ENCODE results near the gene OR52A5. TPM values are rescaled to one million over a fixed set of nuclear protein-coding genes. Genes with fewer than 3 reads are reported as not detected.
"Not testable (repeated sequence)": the region's sequence is repeated elsewhere in the genome, so short reads cannot be mapped to it uniquely, and the experiment has no call there.

Gene OR52A5
- total RNA-seq, 1 experiment from 2014 or later, result 0.11 TPM

DNA sequence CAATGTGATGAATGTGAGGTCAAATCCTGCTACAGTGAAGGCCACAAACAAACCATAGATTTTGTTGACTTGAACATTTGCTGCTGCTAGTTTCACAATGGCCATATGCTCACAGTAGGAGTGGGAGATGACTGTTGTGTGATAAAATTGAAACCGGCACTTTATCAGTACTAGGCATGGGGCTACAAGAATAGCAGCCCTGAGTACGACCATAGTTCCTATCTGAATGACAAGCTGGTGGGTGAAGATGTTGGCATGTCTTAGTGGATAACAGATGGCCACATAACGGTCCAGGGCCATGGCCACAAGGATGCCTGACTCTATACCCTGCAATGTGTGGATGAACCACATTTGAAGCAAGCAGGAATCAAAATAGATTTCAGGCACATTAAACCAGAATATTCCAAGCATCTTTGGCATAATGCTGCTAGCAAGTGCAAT lies 13.6 kb upstream of the OR52A5 start (continued):
- TF ChIP-seq, protein P1, sequence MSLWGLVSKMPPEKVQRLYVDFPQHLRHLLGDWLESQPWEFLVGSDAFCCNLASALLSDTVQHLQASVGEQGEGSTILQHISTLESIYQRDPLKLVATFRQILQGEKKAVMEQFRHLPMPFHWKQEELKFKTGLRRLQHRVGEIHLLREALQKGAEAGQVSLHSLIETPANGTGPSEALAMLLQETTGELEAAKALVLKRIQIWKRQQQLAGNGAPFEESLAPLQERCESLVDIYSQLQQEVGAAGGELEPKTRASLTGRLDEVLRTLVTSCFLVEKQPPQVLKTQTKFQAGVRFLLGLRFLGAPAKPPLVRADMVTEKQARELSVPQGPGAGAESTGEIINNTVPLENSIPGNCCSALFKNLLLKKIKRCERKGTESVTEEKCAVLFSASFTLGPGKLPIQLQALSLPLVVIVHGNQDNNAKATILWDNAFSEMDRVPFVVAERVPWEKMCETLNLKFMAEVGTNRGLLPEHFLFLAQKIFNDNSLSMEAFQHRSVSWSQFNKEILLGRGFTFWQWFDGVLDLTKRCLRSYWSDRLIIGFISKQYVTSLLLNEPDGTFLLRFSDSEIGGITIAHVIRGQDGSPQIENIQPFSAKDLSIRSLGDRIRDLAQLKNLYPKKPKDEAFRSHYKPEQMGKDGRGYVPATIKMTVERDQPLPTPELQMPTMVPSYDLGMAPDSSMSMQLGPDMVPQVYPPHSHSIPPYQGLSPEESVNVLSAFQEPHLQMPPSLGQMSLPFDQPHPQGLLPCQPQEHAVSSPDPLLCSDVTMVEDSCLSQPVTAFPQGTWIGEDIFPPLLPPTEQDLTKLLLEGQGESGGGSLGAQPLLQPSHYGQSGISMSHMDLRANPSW (CRISPR knock-in tag; conservative IDR thresholded peaks at IDR 0.05; ENCODE audit: low read depth), result no peak

- ATAC-seq; CTCF ChIA-PET; DNase-seq (ENCODE audit: low spot score); H3K36me3 Mint-ChIP-seq; H3K9me3 Mint-ChIP-seq; H3K4me3 Mint-ChIP-seq; POLR2A ChIA-PET; H3K27me3 Mint-ChIP-seq (ENCODE audit: low read depth); H3K4me1 Mint-ChIP-seq; H3K27ac Mint-ChIP-seq: not testable (repeated sequence)
These were observed 6.0 kb upstream of the OR52A5 start for GRCh38 chr11:5144206-5144605.

- Mint-ChIP-seq H3K9me3 (no peaks in the 10 kb centered on the region), H3K27me3 (ENCODE audit: low read depth) (no peaks in the 10 kb centered on the region), H3K4me3 (no peak overlapping the region), H3K4me1 (peaks cover 35% of the 10 kb centered on the region), H3K36me3 (no peaks in the 10 kb centered on the region), H3K27ac (peak overlapping the region; percentile 69)
- TF ChIP-seq EMX1 (CRISPR knock-in tag; IDR thresholded peaks at IDR 0.05) (no peak), ERG (CRISPR knock-in tag; IDR thresholded peaks at IDR 0.05) (no peak), ETV6 (CRISPR knock-in tag; IDR thresholded peaks at IDR 0.05) (no peak), ZNF232 (CRISPR knock-in tag; IDR thresholded peaks at IDR 0.05) (no peak), RORB (CRISPR knock-in tag; IDR thresholded peaks at IDR 0.05) (no peak), PRDM15 (CRISPR knock-in tag; IDR thresholded peaks at IDR 0.05) (no peak), ZBTB21 (CRISPR knock-in tag; IDR thresholded peaks at IDR 0.05; ENCODE audit: borderline replicate concordance) (no peak), ZNF396 (CRISPR knock-in tag; IDR thresholded peaks at IDR 0.05; ENCODE audit: borderline replicate concordance) (no peak)
- TF ChIP-seq, protein P2, sequence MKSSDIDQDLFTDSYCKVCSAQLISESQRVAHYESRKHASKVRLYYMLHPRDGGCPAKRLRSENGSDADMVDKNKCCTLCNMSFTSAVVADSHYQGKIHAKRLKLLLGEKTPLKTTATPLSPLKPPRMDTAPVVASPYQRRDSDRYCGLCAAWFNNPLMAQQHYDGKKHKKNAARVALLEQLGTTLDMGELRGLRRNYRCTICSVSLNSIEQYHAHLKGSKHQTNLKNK (CRISPR knock-in tag; IDR thresholded peaks at IDR 0.05), result no peak
- TF ChIP-seq, protein P3, sequence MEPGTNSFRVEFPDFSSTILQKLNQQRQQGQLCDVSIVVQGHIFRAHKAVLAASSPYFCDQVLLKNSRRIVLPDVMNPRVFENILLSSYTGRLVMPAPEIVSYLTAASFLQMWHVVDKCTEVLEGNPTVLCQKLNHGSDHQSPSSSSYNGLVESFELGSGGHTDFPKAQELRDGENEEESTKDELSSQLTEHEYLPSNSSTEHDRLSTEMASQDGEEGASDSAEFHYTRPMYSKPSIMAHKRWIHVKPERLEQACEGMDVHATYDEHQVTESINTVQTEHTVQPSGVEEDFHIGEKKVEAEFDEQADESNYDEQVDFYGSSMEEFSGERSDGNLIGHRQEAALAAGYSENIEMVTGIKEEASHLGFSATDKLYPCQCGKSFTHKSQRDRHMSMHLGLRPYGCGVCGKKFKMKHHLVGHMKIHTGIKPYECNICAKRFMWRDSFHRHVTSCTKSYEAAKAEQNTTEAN (CRISPR knock-in tag; IDR thresholded peaks at IDR 0.05), result no peak
- POLR2A ChIA-PET, result no interaction called here
- ATAC-seq (peak; percentile 39), DNase-seq (ENCODE audit: low spot score) (no peak)
- CTCF ChIA-PET, result no interaction called here
These were observed 1.1 kb downstream of the OR52A5 start for GRCh38 chr11:5137014-5137413.

- Mint-ChIP-seq H3K4me1 (peaks cover 35% of the 10 kb centered on the region), H3K36me3 (no peaks in the 10 kb centered on the region), H3K4me3 (no peak overlapping the region), H3K9me3 (no peaks in the 10 kb centered on the region), H3K27me3 (ENCODE audit: low read depth) (no peaks in the 10 kb centered on the region), H3K27ac (no peak overlapping the region)
- ATAC-seq, result no peak
- DNase-seq (ENCODE audit: low spot score), result no peak
- POLR2A ChIA-PET, result no interaction called here
- CTCF ChIA-PET, result no interaction called here
- TF ChIP-seq CREM (CRISPR knock-in tag; IDR thresholded peaks at IDR 0.05), result no peak
- TF ChIP-seq JAZF1 (CRISPR knock-in tag; IDR thresholded peaks at IDR 0.05), result no peak
- no peak for TF ChIP-seq ERG (CRISPR knock-in tag; IDR thresholded peaks at IDR 0.05)
- TF ChIP-seq, protein P4, sequence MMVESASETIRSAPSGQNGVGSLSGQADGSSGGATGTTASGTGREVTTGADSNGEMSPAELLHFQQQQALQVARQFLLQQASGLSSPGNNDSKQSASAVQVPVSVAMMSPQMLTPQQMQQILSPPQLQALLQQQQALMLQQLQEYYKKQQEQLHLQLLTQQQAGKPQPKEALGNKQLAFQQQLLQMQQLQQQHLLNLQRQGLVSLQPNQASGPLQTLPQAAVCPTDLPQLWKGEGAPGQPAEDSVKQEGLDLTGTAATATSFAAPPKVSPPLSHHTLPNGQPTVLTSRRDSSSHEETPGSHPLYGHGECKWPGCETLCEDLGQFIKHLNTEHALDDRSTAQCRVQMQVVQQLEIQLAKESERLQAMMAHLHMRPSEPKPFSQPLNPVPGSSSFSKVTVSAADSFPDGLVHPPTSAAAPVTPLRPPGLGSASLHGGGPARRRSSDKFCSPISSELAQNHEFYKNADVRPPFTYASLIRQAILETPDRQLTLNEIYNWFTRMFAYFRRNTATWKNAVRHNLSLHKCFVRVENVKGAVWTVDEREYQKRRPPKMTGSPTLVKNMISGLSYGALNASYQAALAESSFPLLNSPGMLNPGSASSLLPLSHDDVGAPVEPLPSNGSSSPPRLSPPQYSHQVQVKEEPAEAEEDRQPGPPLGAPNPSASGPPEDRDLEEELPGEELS (CRISPR knock-in tag; IDR thresholded peaks at IDR 0.05), result no peak
- TF ChIP-seq FOXP1 (CRISPR knock-in tag; IDR thresholded peaks at IDR 0.05; ENCODE audit: borderline replicate concordance), result no peak
These were observed 1.9 kb downstream of the OR52A5 start for GRCh38 chr11:5136261-5136660.

Measured in WTC11 (cell line).